GM21447 (cell line): ENCODE data around the gene IL26.
A peak's percentile ranks its signal among the peaks of the same experiment; 100 is the strongest.

Source experiments
- ATAC-seq: cut with Tn5 transposase; IDR thresholded peaks from one replicate; pipeline ENCODE4 v1.9.1; 2021; ENCODE audit not compliant: unreplicated experiment

The IL26 gene

DNA sequence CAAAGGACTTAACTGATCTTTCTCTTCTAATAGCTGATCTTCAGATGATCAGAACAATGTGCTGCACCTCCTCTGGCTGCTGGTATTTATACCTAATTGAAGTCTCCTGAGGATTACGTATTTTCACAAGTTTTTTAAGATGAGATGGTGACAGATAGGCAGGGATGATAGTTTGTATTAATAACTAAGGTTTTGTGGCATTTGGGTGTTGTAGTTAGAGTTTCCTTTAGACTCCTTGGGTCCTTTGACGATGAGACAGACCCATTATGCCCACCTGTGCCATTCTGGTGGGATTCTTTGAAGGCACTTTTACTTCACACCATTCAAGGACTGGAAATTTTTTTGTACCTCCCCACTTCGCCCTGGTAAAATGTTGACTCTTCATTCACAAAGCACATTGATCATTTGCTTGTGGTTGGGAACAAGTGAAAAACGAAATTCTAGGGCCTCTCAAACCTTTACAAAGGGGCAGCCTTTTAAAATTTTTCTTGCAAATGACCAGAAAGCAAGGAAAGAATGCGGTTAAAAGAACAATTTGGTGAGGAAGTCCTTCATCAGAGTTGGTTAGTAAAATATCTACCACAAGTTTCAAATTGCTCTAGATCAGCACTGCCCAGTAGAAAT is 65.8 kb downstream of the IL26 start, which contains the start of gene IFNG:
Gene IFNG, minus strand, starts transcription at position 60 of the 624 bp plus-strand sequence. CDS start 125 bp downstream, outside the sequence.
- peak; percentile 57 for ATAC-seq

DNA sequence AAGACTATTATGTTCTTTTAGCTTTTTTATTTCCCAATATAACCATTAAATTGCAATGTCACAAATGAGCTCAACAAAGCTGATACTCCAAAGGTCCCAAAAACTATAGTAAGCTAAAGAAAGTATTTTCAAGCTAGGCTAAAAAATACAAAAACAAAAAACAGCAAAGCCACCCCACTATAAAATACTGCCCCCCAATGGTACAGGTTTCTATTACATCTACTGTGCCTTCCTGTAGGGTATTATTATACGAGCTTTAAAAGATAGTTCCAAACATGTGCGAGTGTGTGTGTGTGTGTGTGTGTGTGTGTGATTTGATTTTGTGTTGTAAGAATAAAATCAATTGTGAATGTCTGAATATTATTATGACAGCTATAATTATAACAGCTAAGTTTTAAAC is 67.2 kb downstream of the IL26 start:
- ATAC-seq: no peak

- no peak for ATAC-seq
These were observed 68.2 kb downstream of the IL26 start for GRCh38 chr12:68157380-68157779.

DNA sequence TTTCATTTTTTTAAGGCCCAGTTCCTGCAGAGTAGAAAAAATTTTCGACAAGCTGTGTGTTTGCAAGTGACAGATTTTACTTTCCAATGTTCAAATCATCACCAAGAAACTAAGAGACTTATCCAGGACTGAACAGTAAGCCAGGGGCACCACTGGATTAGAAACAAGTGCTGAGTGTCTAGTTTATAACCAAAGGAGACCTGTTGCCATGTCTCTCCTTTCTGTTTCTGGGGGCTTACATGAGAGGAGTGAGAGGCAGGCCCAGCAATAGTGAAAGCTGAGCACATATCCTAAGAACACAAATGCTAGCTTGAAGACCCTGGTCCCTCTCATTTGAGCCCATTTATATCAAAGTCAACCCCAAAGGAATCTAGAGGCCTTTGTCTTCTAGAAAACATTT is 69.0 kb downstream of the IL26 start:
- ATAC-seq: no peak

GRCh38 chr12:68154779-68155178 is 70.8 kb downstream of the IL26 start:
- no peak for ATAC-seq
